Right lobe of liver (tissue), 6 donors: ENCODE measurements around the gene CKS2. TPM values are rescaled to one million over a fixed set of nuclear protein-coding genes. Genes with fewer than 3 reads are reported as not detected.

ENCODE experiments used
- ATAC-seq, 4 donors: fragments of 200-7000 bp; cut with Tn5 transposase; one replicate each; pipeline ENCODE4 v1.9.1; 2020; ENCODE audit warnings: mild to moderate bottlenecking in 4 of 4, moderate library complexity in 4 of 4
- DNase-seq, 3 donors: peaks; one replicate each; pipeline ENCODE4 v3.0.0-alpha.2; 2020
- H3K27ac ChIP-seq, 3 donors: fragments of 200-600 bp; one replicate each; pipeline ENCODE4 v1.8.0; 2022
- H3K27me3 ChIP-seq, 2 donors: fragments of 200-600 bp; one replicate each; pipeline ENCODE4 v1.8.0; 2022
- H3K36me3 ChIP-seq, 4 donors: fragments of 200-600 bp; sonication (generic) in 1 of 4; one replicate each; pipeline versions ENCODE4 v1.5.1 to v1.8.0; 2017 to 2022; ENCODE audit warnings: control low read depth in 1 of 4
- H3K4me1 ChIP-seq, 4 donors: fragments of 200-600 bp; sonication (generic) in 1 of 4; one replicate each; pipeline versions ENCODE4 v1.5.1 to v1.8.0; 2017 to 2022; ENCODE audit warnings: control low read depth in 1 of 4
- H3K4me3 ChIP-seq, 3 donors: fragments of 200-600 bp; one replicate each; pipeline ENCODE4 v1.8.0; 2022
- H3K9me3 ChIP-seq, 4 donors: fragments of 200-600 bp; sonication (generic) in 1 of 4; one replicate each; pipeline versions ENCODE4 v1.5.1 to v1.8.0; 2017 to 2022; ENCODE audit warnings: control low read depth in 1 of 4
- POLR2A ChIP-seq: fragments of 450-650 bp; IDR thresholded peaks from one replicate; pipeline ENCODE4 v1.6.1; 2017; ENCODE audit warnings: antibody characterized with exemption, mild to moderate bottlenecking
- WGBS: methylation state at CpG from one replicate; pipeline ENCODE4 v1.1.6; 2018; ENCODE audit warnings: low coverage, low lambda C conversion rate; ENCODE audit not compliant: insufficient coverage; ENCODE audit errors: missing lambda C conversion rate; 5-methylcytosine and 5-hydroxymethylcytosine counted together
- intact Hi-C, 2 donors: fragments of 100-400 bp; cut with DNase I; formaldehyde crosslinking; loops; one replicate each; pipeline versions ENCODE4 v1.11.2 to v1.14.1; 2022
- total RNA-seq, 6 experiments: library from RNA; depleted of rRNA in 2 of 6; stranded (reverse); fragments of >200 nt in 2 of 6; fragmentation: NEBNext Ultra II Directional in 3 of 6; extraction: Animal tissue kit (Norgen Biotek cat#: 25700) in 3 of 6; gene quantifications; one replicate each; pipeline versions ENCODE4 v1.1.0 to v1.2.4, GENCODE V29; 2016 to 2023
- TF ChIP-seq, protein P1 (sequence below), 4 donors: fragments of 200-600 bp in 3 of 4; fragments of 450-650 bp in 1 of 4; IDR thresholded peaks; one replicate each; pipeline versions ENCODE4 v1.5.1 to v1.8.0; 2016 to 2022; ENCODE audit warnings: antibody characterized with exemption in 4 of 4, mild to moderate bottlenecking in 2 of 4
- donor health status: DM: no; HTN: yes; CAD: no.
- donor health status: DM: no; HTN: no; CAD: no.
- donor health status: DM: no; HTN: no; CAD: no.
- donor health status: DM: no; HTN: yes; CAD: no.
- donor health status: DM: no; HTN: yes; CAD: no.

CKS2 gene
- total RNA-seq, 6 experiments from 2014 or later = 4.4 to 27.2 (median 9.1) TPM

DNA sequence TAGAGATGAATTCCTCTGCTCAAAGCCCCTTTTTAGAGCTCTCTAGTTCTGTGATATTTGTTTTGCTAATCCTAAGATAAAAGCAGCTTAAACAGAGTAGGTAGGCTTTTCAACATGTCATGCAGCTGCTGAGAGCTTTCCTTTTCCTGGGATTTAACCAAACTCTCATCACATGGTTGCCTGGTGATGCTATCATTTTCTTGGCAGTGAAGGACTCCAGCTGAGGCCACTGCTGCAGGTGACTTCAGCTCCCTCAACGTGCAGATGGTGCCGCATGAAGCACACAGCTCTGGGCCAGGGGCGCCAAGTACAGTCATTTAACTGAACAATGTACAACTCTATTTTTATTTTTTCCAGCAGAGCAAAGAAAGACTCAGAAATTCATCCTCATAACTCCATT lies 49.5 kb downstream of the CKS2 start:
- H3K27ac ChIP-seq = no peak overlapping the region

DNA sequence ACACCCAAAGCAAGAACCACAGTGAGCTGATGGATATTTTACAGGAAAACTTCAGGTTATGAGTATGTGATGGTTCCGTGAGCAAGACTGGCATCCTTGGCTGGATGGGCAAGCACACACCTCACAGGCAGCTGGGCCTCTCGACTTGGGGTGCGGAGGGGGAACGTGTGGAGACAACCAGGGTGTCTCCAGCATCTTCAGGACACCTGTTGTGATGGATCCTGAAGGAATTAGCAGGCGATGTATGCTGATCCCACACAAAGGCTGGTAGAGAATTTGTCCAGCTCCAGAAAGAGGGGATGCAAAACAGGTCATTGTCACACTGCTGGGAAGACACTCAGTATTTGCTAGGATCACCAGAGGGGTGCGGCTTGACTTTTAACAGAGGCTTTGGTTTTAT lies 50.0 kb downstream of the CKS2 start:
- Histone ChIP-seq H3K4me3 (no peak overlapping the region), H3K27ac (no peak overlapping the region), H3K27me3 (no peaks in the 10 kb centered on the region), H3K9me3 (no peaks in the 10 kb centered on the region), H3K4me1 (peaks cover 0 to 12% (median 5%) of the 10 kb centered on the region in 4 donors), H3K36me3 (peaks cover 0 to 45% (median 16%) of the 10 kb centered on the region in 4 donors)
- no peak for TF ChIP-seq POLR2A
- TF ChIP-seq, protein P1, sequence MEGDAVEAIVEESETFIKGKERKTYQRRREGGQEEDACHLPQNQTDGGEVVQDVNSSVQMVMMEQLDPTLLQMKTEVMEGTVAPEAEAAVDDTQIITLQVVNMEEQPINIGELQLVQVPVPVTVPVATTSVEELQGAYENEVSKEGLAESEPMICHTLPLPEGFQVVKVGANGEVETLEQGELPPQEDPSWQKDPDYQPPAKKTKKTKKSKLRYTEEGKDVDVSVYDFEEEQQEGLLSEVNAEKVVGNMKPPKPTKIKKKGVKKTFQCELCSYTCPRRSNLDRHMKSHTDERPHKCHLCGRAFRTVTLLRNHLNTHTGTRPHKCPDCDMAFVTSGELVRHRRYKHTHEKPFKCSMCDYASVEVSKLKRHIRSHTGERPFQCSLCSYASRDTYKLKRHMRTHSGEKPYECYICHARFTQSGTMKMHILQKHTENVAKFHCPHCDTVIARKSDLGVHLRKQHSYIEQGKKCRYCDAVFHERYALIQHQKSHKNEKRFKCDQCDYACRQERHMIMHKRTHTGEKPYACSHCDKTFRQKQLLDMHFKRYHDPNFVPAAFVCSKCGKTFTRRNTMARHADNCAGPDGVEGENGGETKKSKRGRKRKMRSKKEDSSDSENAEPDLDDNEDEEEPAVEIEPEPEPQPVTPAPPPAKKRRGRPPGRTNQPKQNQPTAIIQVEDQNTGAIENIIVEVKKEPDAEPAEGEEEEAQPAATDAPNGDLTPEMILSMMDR (IDR thresholded peaks at IDR 0.05) = no peak
- no peak for DNase-seq
- WGBS = 97% methylated on average over 4 of the region's 6 CpGs
- intact Hi-C loops = no loop called here
- ATAC-seq = no peak

More for the DNA sequence above, 49.5 kb downstream of the CKS2 start:
- TF ChIP-seq, protein P1 (IDR thresholded peaks at IDR 0.05) = no peak
- TF ChIP-seq POLR2A = no peak
- ATAC-seq (no peak), DNase-seq (no peak)
- Histone ChIP-seq H3K4me1 (peaks cover 0 to 12% (median 5%) of the 10 kb centered on the region in 4 donors), H3K27me3 (no peaks in the 10 kb centered on the region), H3K9me3 (no peaks in the 10 kb centered on the region), H3K4me3 (no peak overlapping the region), H3K36me3 (peaks cover 0 to 51% (median 16%) of the 10 kb centered on the region in 4 donors)
- WGBS = 79% methylated on average over 3 of the region's 3 CpGs
- intact Hi-C loops = no loop called here

DNA sequence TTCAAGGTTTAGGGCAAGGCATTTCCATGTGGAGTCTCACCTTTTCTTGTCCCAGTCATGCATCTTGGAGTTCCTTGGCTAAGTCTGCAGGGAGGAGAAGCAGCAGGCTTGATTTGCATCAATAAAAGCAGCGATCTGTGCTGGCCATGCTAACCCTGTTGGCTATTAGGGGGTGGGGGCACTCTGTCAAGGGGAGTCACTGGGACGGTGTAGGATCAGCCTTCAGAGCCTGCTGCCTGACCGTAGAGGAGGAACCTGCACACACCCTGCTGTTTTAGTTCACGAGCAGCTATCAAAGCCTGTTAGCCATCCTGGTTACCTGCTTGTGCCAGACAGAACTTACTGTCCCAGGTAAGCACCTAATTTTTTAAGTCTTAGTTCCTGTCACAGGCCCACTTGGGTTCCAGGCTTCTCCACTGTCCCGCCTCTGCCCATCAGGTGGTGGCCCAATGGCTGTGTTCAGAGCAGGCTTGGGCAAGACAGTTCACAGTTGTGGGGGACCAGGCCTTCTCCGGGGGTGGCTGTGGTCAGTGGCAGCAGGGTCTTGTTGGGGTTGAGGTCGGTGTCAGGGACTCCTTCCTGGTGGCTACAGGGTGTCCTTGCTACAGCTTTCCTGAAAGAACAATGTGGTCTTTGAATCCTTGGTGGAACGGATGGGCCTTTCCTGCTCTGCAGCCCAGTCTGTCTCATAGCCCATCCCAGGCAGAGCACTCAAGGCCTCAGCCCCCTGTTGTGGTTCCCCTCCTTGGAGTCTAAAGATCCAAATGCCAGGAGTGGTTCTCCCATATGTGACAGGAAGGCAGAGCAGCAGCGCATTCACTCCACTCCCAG lies 51.0 kb downstream of the CKS2 start:
- peak in 1 of 3 donors; percentile 40 for DNase-seq
- Histone ChIP-seq H3K27me3 (no peaks in the 10 kb centered on the region), H3K27ac (no peak overlapping the region), H3K4me3 (no peak overlapping the region), H3K4me1 (peaks cover 0 to 10% (median 3%) of the 10 kb centered on the region in 4 donors), H3K36me3 (peaks cover 0 to 44% (median 16%) of the 10 kb centered on the region in 4 donors), H3K9me3 (no peaks in the 10 kb centered on the region)
- TF ChIP-seq POLR2A = no peak
- TF ChIP-seq, protein P1 (IDR thresholded peaks at IDR 0.05) = no peak
- no peak for ATAC-seq
- WGBS = 73% methylated on average over 7 of the region's 9 CpGs
- intact Hi-C loops = no loop called here

DNA sequence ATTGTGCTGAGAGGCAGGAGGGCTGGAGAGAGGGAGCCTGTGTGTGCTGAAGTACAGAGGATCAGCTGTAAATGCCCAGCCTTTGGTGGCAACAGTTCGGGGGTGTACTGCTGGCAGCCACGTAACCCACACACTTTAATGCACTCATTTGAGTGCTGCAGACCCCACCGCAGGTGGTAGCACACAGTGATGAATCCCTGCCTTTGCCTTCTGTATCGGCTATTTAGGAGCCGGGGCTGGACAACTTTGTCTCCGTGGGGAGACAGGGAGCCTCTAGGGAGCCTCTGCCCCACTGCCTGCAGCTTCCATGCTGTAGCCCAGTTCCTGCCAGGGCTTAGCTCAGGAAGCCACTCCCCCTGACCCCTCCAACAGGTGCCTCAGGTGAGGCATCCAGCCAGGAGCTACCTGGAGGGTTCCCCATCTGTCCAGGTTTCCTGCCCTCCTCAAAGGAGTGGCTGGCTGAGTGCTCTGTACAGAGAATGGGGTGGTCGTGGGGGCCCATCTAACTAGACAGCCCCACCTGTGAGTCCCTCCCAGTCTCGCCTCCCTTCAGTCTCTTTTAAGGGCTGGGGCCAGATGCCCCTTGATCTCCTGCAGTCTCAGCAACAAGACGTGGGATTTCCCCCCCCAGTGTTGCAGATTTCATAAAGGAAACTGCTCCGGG lies 51.8 kb downstream of the CKS2 start:
- no peak for ATAC-seq
- 70% methylated on average over 2 of the region's 10 CpGs for WGBS
- intact Hi-C loops = no loop called here
- peak in 1 of 3 donors; percentile 37 for DNase-seq
- Histone ChIP-seq H3K4me1 (peaks cover 0 to 3% (median 0%) of the 10 kb centered on the region in 4 donors), H3K4me3 (no peak overlapping the region), H3K9me3 (no peaks in the 10 kb centered on the region), H3K27me3 (no peaks in the 10 kb centered on the region), H3K36me3 (peaks cover 0 to 44% (median 16%) of the 10 kb centered on the region in 4 donors), H3K27ac (no peak overlapping the region)
- TF ChIP-seq POLR2A = no peak
- TF ChIP-seq, protein P1 (IDR thresholded peaks at IDR 0.05) = no peak
